Raji (cell line): ENCODE data around the gene HSPB1.

ENCODE experiments used
- POLR2A ChIP-seq: IDR thresholded peaks from 2 replicates; pipeline ENCODE4 v1.6.1; 2011; ENCODE audit warnings: low read depth, low read length, control low read depth; ENCODE audit not compliant: insufficient read depth

HSPB1 gene

GRCh38 chr7:76293407-76293901 lies 9.0 kb upstream of the HSPB1 start:
- no peak for TF ChIP-seq POLR2A

GRCh38 chr7:76294344-76295024 lies 8.0 kb upstream of the HSPB1 start:
- no peak for TF ChIP-seq POLR2A

DNA sequence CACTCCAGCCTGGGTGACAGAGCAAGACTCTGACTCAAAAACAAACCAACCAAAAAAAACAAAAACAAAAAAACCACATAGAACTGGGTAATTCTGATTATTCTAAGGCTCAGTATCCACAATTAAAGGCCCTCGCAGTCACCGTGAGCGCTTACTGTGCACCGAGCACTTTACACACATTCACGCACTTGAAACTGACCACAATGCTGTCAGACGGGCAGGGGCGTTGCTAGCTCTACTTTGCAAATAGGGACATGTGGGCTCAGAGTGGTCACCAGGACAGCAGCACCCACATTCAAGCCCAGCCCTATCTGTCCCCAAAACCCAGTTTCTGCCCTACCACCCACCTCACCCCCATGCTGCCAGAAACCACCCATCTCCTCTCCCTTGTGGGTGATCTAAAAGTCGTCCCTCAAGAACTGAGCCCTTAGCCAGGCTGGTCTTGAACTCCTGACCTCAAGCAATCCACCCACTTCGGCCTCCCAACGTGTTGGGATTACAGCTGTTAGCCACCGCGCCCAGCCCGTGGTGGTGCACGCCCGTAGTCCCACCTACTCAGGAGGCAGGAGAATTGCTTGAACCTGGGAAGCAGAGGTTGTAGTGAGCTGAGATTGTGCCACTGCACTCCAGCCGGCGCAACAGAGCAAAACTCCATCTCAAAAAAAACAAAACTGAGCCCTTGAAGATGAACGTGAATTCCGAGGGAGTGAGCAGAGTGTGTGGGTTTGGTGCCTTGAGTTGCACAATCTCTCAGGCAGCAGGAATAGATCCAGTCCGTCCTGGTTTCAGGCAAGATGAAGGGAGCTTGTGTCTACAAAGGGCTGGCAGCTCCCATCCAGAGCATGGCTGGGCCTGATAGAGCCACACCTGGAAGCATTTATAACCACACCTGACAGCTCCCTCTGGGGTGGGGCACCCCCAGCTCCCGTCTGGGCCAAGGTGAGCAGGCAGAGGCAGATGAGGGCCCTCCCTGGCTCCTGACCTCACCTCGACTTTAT lies 5.4 kb upstream of the HSPB1 start:
- TF ChIP-seq POLR2A = no peak

DNA sequence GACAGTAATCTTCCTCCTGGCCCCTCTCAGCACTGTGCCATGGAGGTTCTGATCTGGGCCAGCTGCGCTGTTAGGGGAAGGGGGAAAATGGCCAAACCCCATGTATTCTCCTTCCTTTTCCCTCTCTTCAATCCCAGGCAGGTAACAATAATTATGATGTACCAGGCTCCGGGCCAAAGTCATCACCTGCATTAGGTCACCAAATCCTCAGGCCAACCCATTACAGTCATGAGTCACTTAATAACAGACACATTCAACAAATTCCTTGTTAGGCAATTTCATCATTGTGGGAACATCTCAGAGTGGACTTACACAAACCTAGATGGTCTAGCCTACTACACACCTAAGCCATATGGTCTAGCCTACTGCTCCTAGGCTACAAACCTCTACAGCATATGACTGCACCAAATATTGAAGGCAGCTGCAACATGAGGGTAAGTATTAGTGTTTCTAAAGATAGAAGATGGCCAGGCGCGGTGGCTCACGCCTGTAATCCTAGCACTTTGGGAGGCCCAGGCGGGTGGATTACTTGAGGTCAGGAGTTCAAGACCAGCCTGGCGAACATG lies 2.2 kb upstream of the HSPB1 start:
- TF ChIP-seq POLR2A = no peak

DNA sequence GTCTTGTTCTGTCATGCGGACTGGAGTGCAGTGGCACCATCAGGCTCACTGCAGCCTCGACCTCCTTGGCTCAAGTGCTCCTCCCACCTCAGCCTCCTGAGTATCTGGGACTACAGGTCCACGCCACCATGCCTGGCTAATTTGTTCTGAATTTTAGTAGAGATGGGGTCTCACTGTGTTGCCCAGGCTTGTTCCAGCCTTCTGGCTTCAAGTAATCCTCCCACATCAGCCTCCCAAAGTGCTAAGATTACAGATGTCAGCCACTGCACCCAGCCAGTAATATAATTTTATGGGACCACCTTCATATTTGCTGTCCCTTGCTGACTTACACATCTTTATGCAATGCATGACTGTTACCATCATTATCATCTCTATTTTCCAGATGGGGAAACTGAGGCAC lies 1.5 kb upstream of the HSPB1 start:
- no peak for TF ChIP-seq POLR2A

DNA sequence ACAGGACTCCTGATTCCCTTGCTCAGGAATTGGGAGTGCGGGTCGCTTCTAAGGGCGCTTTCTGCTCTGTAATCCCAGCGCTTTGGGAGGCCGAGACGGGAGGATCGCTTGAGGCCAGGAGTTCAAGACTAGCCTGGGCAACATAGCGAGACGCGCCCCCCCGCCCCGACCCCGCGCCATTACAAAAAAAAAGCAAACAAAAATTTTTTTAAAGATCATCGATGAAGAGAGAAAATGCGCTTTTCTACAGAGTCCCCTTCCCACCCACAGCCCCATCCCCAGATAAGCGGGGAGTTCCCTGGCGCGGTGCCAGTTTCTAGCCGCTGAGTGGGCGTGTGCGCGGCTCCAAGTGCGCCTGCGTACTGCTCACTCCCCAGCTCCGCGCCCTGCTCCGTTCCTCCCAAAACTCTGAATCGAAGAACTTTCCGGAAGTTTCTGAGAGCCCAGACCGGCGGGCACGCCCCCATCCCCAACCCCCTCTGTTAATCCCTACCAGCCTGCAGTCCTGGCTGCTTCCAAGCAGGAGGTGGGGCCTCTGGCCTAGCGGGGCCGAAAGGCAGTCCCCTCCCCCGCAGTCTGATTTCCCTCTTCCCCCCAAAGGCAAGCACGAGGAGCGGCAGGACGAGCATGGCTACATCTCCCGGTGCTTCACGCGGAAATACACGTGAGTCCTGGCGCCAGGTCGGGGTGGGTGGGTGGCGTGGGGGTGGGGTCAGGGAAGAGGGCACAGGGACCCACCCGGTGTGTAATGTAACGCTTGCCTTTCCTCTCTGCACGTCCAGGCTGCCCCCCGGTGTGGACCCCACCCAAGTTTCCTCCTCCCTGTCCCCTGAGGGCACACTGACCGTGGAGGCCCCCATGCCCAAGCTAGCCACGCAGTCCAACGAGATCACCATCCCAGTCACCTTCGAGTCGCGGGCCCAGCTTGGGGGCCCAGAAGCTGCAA lies 1.0 kb downstream of the HSPB1 start:
- TF ChIP-seq POLR2A = no peak

DNA sequence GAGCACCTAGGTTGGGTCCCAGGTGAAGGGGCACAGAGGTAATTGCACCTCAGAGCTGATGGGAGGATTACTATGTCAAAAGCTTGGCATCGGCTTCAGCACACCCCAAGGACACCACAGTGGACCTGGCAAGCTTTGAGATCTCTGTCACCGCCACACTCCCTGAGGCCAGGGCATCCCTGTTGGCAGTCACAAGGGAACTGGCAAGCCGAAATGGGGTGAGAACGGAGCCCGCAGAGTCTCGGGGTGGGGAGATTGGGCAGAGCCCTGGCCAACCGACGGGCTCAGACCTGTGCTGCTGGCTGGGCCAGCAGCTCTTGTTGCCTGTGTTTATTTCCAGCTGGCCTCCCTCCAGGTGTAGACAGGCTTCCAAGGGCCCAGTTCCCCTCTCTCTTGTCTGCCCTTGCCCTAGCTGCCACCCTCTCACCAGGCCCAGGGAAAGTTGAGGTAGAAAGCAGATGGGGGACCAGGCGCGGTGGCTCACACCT lies 2.5 kb downstream of the HSPB1 start:
- no peak for TF ChIP-seq POLR2A

- TF ChIP-seq POLR2A = no peak
Measured at GRCh38 chr7:76310102-76310957, 7.9 kb downstream of the HSPB1 start.

GRCh38 chr7:76314042-76314721 lies 11.7 kb downstream of the HSPB1 start:
- TF ChIP-seq POLR2A = no peak

GRCh38 chr7:76315364-76315763 lies 12.9 kb downstream of the HSPB1 start:
- no peak for TF ChIP-seq POLR2A

DNA sequence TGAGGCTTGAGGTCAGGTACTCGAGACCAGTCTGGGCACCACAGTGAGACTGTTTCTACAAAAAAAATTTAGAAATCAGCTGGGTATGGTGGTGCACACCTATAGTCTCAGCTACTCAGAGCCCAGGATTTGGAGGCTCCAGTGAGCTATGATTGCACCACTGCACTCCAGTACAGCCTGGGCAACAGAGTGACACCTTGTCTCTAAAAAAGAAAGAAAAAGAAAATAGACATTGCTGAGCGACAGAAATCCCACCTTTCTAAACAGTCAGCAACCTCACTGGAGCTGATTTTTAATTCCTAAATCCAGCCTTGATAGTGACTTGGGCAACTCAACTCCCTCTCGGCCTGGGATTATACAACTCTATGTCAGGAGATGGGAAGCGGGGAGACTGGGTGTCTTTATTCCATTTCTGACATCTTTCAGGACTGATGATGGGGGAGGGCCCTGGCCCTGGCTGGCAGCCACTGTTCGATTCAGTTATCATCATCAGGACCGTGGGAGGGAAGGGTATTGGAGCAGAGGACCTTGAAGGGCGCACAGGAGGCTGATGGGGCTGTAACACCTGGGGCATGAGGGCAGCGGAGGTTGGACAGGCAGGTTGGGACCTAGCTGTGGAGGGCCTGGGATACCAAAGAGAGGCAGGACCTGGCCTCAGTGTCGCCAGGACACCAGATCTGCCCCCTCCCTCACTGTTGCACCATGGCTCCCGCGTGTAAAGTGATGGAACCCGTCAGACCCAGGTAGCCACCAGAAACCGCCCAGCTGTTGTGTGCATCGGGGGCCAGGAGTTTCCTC lies 14.7 kb downstream of the HSPB1 start:
- no peak for TF ChIP-seq POLR2A

GRCh38 chr7:76317782-76318487 lies 15.5 kb downstream of the HSPB1 start:
- TF ChIP-seq POLR2A = peak; percentile 90
